LNCaP clone FGC (cell line): Measurements from ENCODE around the gene SPINDOC.

ENCODE experiments used
- DNase-seq: peaks from one replicate; pipeline ENCODE4 v3.0.0-alpha.2; 2011; ENCODE audit warnings: low read depth
- H3K4me3 ChIP-seq: 2 replicates; pipeline ENCODE4 v1.5.1; 2011; ENCODE audit warnings: mild to moderate bottlenecking, low read depth, low read length, control low read depth
- CTCF ChIP-seq: IDR thresholded peaks from 2 replicates; pipeline ENCODE4 v1.5.1; 2012; ENCODE audit warnings: mild to moderate bottlenecking; ENCODE audit not compliant: control insufficient read depth, insufficient read depth; ENCODE audit errors: extremely low read depth

SPINDOC gene

GRCh38 chr11:63775191-63775590, 38.1 kb upstream of the SPINDOC start:
- TF ChIP-seq CTCF = no peak
- DNase-seq = peak; percentile 78
- H3K4me3 ChIP-seq = no peak overlapping the region

GRCh38 chr11:63779039-63779438, 34.2 kb upstream of the SPINDOC start:
- no peak for TF ChIP-seq CTCF
- H3K4me3 ChIP-seq = no peak overlapping the region
- no peak for DNase-seq

GRCh38 chr11:63782749-63783148, 30.5 kb upstream of the SPINDOC start:
- DNase-seq = no peak
- TF ChIP-seq CTCF = no peak
- no peak overlapping the region for H3K4me3 ChIP-seq

GRCh38 chr11:63783925-63784592, 29.2 kb upstream of the SPINDOC start:
- no peak for TF ChIP-seq CTCF
- no peak for DNase-seq
- H3K4me3 ChIP-seq = no peak overlapping the region

- no peak for DNase-seq
- TF ChIP-seq CTCF = no peak
- no peak overlapping the region for H3K4me3 ChIP-seq
These were observed 27.4 kb upstream of the SPINDOC start for GRCh38 chr11:63785823-63786222.

- no peak overlapping the region for H3K4me3 ChIP-seq
- TF ChIP-seq CTCF = no peak
- no peak for DNase-seq
These were observed 21.6 kb upstream of the SPINDOC start for GRCh38 chr11:63791495-63792167.
